ENCODE measurements around the gene TRIB2. TPM values are rescaled to one million over a fixed set of nuclear protein-coding genes. Genes with fewer than 3 reads are reported as not detected.

The TRIB2 gene
- total RNA-seq, 1 donor from 2014 or later, result 142 TPM

DNA sequence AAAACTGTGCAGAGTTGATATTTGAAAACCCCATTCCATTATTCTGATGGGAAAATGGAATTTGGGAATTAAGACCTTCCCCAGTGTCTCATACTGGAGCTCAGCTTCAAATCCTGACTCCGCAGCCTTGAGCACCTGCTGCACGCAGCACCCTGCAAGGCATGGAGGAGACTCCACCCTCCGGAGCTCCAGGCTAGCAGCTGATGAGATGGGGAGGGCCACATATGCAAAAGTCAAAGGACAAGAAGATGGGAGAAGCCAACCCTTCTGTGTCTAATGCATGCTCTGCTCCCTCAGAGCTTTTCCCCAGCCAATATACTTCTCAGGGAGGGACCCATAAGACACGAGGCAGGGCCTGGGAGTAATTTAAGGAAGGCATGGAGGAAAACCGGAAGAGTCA, 34.7 kb upstream of the TRIB2 start:
- H3K27ac Mint-ChIP-seq (ENCODE audit: unreplicated experiment), result no peak overlapping the region
- no peak for DNase-seq (ENCODE audit: extremely low spot score, unreplicated experiment)
- no peak for TF ChIP-seq CTCF (IDR thresholded peaks at IDR 0.05)

DNA sequence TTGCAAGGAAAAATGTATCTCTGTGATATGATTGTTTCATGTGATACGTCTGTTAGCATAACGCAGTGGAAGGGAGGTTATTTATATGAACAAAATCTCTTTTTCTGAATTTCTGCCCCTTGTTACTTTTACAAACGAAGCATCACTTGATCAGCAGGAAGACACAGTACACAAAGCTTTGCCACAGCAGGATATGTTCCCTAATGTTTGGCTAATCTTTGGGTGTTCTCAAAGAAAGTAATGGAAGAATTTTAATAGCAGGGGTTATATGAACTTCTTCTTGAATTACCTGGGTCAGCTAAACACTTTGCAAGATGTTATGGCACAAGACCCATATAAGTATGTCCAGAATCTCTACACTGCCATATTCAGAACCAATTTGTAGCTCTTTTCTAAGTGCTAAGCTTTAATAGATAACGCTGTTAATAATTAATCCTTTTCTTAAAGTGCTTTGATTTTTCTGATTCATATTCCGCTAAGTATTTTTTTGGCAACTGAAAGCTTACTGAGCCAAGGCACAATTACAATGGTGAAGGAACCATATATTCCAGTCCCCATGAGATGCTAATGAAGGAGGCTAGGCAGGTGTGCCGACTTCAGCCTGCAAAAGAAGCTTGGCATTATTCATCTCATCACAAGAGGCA, 33.2 kb upstream of the TRIB2 start:
- Mint-ChIP-seq H3K27me3 (ENCODE audit: unreplicated experiment) (no peaks in the 10 kb centered on the region), H3K9me3 (ENCODE audit: unreplicated experiment) (peaks cover 5% of the 10 kb centered on the region), H3K36me3 (ENCODE audit: unreplicated experiment) (no peaks in the 10 kb centered on the region), H3K27ac (ENCODE audit: unreplicated experiment) (no peak overlapping the region), H3K4me1 (ENCODE audit: unreplicated experiment) (peaks cover 10% of the 10 kb centered on the region), H3K4me3 (ENCODE audit: unreplicated experiment) (no peak overlapping the region)
- no peak for DNase-seq (ENCODE audit: extremely low spot score, unreplicated experiment)
- TF ChIP-seq CTCF (IDR thresholded peaks at IDR 0.05), result no peak

More for the DNA sequence above, 34.7 kb upstream of the TRIB2 start:
- no peaks in the 10 kb centered on the region for H3K36me3 Mint-ChIP-seq (ENCODE audit: unreplicated experiment)
- H3K4me1 Mint-ChIP-seq (ENCODE audit: unreplicated experiment), result peaks cover 10% of the 10 kb centered on the region
- H3K4me3 Mint-ChIP-seq (ENCODE audit: unreplicated experiment), result no peak overlapping the region
- H3K9me3 Mint-ChIP-seq (ENCODE audit: unreplicated experiment), result peaks cover 5% of the 10 kb centered on the region
- H3K27me3 Mint-ChIP-seq (ENCODE audit: unreplicated experiment), result no peaks in the 10 kb centered on the region

- Mint-ChIP-seq H3K27me3 (ENCODE audit: unreplicated experiment) (no peaks in the 10 kb centered on the region), H3K4me3 (ENCODE audit: unreplicated experiment) (no peak overlapping the region), H3K27ac (ENCODE audit: unreplicated experiment) (no peak overlapping the region), H3K9me3 (ENCODE audit: unreplicated experiment) (peaks cover 5% of the 10 kb centered on the region), H3K4me1 (ENCODE audit: unreplicated experiment) (peaks cover 10% of the 10 kb centered on the region), H3K36me3 (ENCODE audit: unreplicated experiment) (no peaks in the 10 kb centered on the region)
- no peak for TF ChIP-seq CTCF (IDR thresholded peaks at IDR 0.05)
- DNase-seq (ENCODE audit: extremely low spot score, unreplicated experiment), result no peak
Observed at GRCh38 chr2:12684471-12684936, 32.2 kb upstream of the TRIB2 start.

- Mint-ChIP-seq H3K4me1 (ENCODE audit: unreplicated experiment) (peaks cover 10% of the 10 kb centered on the region), H3K27me3 (ENCODE audit: unreplicated experiment) (no peaks in the 10 kb centered on the region), H3K27ac (ENCODE audit: unreplicated experiment) (no peak overlapping the region), H3K9me3 (ENCODE audit: unreplicated experiment) (peaks cover 6% of the 10 kb centered on the region), H3K36me3 (ENCODE audit: unreplicated experiment) (no peaks in the 10 kb centered on the region), H3K4me3 (ENCODE audit: unreplicated experiment) (no peak overlapping the region)
- no peak for DNase-seq (ENCODE audit: extremely low spot score, unreplicated experiment)
- no peak for TF ChIP-seq CTCF (IDR thresholded peaks at IDR 0.05)
Observed at GRCh38 chr2:12685145-12685544, 31.6 kb upstream of the TRIB2 start.

GRCh38 chr2:12685956-12686355, 30.8 kb upstream of the TRIB2 start:
- Mint-ChIP-seq H3K9me3 (ENCODE audit: unreplicated experiment) (peaks cover 12% of the 10 kb centered on the region), H3K4me3 (ENCODE audit: unreplicated experiment) (no peak overlapping the region)
- no peak for TF ChIP-seq CTCF (IDR thresholded peaks at IDR 0.05)

More at GRCh38 chr2:12685956-12686355, 30.8 kb upstream of the TRIB2 start:
- no peaks in the 10 kb centered on the region for H3K27me3 Mint-ChIP-seq (ENCODE audit: unreplicated experiment)
- peaks cover 10% of the 10 kb centered on the region for H3K4me1 Mint-ChIP-seq (ENCODE audit: unreplicated experiment)
- DNase-seq (ENCODE audit: extremely low spot score, unreplicated experiment), result no peak
- no peak overlapping the region for H3K27ac Mint-ChIP-seq (ENCODE audit: unreplicated experiment)
- no peaks in the 10 kb centered on the region for H3K36me3 Mint-ChIP-seq (ENCODE audit: unreplicated experiment)
